IMR-90 (cell line): ENCODE results near the gene PIEZO1. TPM values are rescaled to one million over a fixed set of nuclear protein-coding genes. Genes with fewer than 3 reads are reported as not detected.

Experiments used
- CHD1 ChIP-seq: IDR thresholded peaks from 2 replicates; pipeline ENCODE4 v1.6.1; 2012; ENCODE audit warnings: low read depth, low read length, improper control_type of control experiment
- ELK1 ChIP-seq: fragments of 150-350 bp; IDR thresholded peaks from 2 replicates; pipeline ENCODE4 v1.6.1; 2016; ENCODE audit warnings: low read depth, mild to moderate bottlenecking, low read length, moderate library complexity, borderline replicate concordance
- FOS ChIP-seq: fragments of 150-350 bp; IDR thresholded peaks from 2 replicates; pipeline ENCODE4 v1.6.1; 2016; ENCODE audit warnings: low read depth, low read length
- MAFK ChIP-seq: IDR thresholded peaks from 2 replicates; pipeline ENCODE4 v1.6.1; 2012; ENCODE audit warnings: low read depth, low read length, improper control_type of control experiment
- MXI1 ChIP-seq: IDR thresholded peaks from 2 replicates; pipeline ENCODE4 v1.6.1; 2012; ENCODE audit warnings: low read depth, mild to moderate bottlenecking, low read length, moderate library complexity, borderline replicate concordance
- polyA plus RNA-seq, 3 experiments: library from polyadenylated mRNA; depleted of rRNA; stranded (reverse); fragments of >200 nt; gene quantifications; 2 replicates each; pipeline ENCODE4 v1.2.3, GENCODE V29; 2012; ENCODE audit warnings: low replicate concordance in 1 of 3
- total RNA-seq: library from RNA; depleted of rRNA; stranded (reverse); fragments of >200 nt; gene quantifications from 2 replicates; pipeline ENCODE4 v1.2.3, GENCODE V29; 2012

Gene PIEZO1
- total and polyA plus RNA-seq, 2 of the 4 experiments (the other 2 are of a cell fraction): 36.2 to 372 TPM

- TF ChIP-seq ELK1 (no peak), MAFK (no peak), MXI1 (no peak), FOS (no peak), CHD1 (no peak)
Observed at GRCh38 chr16:88759976-88760350, 25.1 kb downstream of the PIEZO1 start (continued).
